ENCODE results near the gene COL7A1. TPM values are rescaled to one million over a fixed set of nuclear protein-coding genes. Genes with fewer than 3 reads are reported as not detected.

The COL7A1 gene
- total RNA-seq, 1 experiment from 2014 or later: 22.9 TPM

GRCh38 chr3:48588230-48588629 is 6.9 kb downstream of the COL7A1 start:
- no peak overlapping the region for H3K14ac ChIP-seq (ENCODE audit: insufficient read depth, low read length)
- H3K79me2 ChIP-seq (ENCODE audit: insufficient read depth, low read length): no peaks in the 10 kb centered on the region
- H3K4ac ChIP-seq (ENCODE audit: low read depth, low read length): no peak overlapping the region
- H2BK20ac ChIP-seq (ENCODE audit: low read depth, low read length, poor library complexity, severe bottlenecking): no peak overlapping the region
- Mint-ChIP-seq H3K9me3 (no peaks in the 10 kb centered on the region), H3K27ac (peak overlapping the region in 2 of 3 experiments; percentile 20 to 49; a peak in 2 of 7 replicates), H3K4me3 (no peak overlapping the region), H3K27me3 (ENCODE audit: low read depth) (peaks cover 4% of the 10 kb centered on the region; the same call in 1 of the 2 replicates), H3K36me3 (ENCODE audit: insufficient read depth in 1 of 3, low read depth in 3 of 3) (peaks cover 0 to 8% (median 0%) of the 10 kb centered on the region in 3 experiments; a peak in 4 of 7 replicates), H3K4me1 (peaks cover 5 to 11% of the 10 kb centered on the region in 2 experiments; a peak in 2 of 4 replicates)
- no peak overlapping the region for H2AFZ ChIP-seq (ENCODE audit: low read length)
- H4K20me1 ChIP-seq (ENCODE audit: control insufficient read depth, insufficient read depth, insufficient read length): no peaks in the 10 kb centered on the region
- peak; percentile 43 for DNase-seq
- H3K4me1 ChIP-seq (ENCODE audit: insufficient read depth, low read length): no peaks in the 10 kb centered on the region
- H2BK12ac ChIP-seq (ENCODE audit: insufficient read length, low read depth, low read length): no peak overlapping the region
- H3K23ac ChIP-seq (ENCODE audit: insufficient read length, low read depth, low read length): no peak overlapping the region
- no peak overlapping the region for H3K4me2 ChIP-seq (ENCODE audit: insufficient read depth, insufficient read length, low read length)
- no peaks in the 10 kb centered on the region for H3K79me1 ChIP-seq (ENCODE audit: insufficient read depth, low read depth, low read length, poor library complexity, severe bottlenecking)
- H3K27me3 ChIP-seq (ENCODE audit: insufficient read depth, low read length): no peaks in the 10 kb centered on the region
- no CpG with 5 or more reads among the region's 15 CpGs for WGBS (ENCODE audit: extremely low coverage, insufficient read length, low lambda C conversion rate)
- H3T11ph ChIP-seq (ENCODE audit: low read length): no peak overlapping the region
- H2BK120ac ChIP-seq (ENCODE audit: low read depth, low read length, poor library complexity, severe bottlenecking): no peak overlapping the region
- no peaks in the 10 kb centered on the region for H3K9me3 ChIP-seq (ENCODE audit: control insufficient read depth, low read depth, low read length)
- no peak overlapping the region for H4K8ac ChIP-seq (replicated peaks; ENCODE audit: insufficient read length, low read depth, low read length)
- H3K23me2 ChIP-seq (ENCODE audit: insufficient read length, low read depth, low read length, poor library complexity, severe bottlenecking): no peaks in the 10 kb centered on the region
- no peak overlapping the region for H3K27ac ChIP-seq (ENCODE audit: insufficient read length, low read depth, low read length)
- H3K18ac ChIP-seq (ENCODE audit: insufficient read length, low read depth, low read length): no peak overlapping the region
- no peak overlapping the region for H2AK5ac ChIP-seq (ENCODE audit: insufficient read length, low read length)
- no peak overlapping the region for H2BK15ac ChIP-seq (ENCODE audit: low read depth, low read length)
- H4K5ac ChIP-seq (ENCODE audit: insufficient read length, low read depth, low read length): no peak overlapping the region
- no peak overlapping the region for H4K91ac ChIP-seq (ENCODE audit: insufficient read length, low read depth, low read length)
- no peak overlapping the region for H3K9ac ChIP-seq (ENCODE audit: extremely low read depth, insufficient read length, low read length)
- TF ChIP-seq, protein P1, sequence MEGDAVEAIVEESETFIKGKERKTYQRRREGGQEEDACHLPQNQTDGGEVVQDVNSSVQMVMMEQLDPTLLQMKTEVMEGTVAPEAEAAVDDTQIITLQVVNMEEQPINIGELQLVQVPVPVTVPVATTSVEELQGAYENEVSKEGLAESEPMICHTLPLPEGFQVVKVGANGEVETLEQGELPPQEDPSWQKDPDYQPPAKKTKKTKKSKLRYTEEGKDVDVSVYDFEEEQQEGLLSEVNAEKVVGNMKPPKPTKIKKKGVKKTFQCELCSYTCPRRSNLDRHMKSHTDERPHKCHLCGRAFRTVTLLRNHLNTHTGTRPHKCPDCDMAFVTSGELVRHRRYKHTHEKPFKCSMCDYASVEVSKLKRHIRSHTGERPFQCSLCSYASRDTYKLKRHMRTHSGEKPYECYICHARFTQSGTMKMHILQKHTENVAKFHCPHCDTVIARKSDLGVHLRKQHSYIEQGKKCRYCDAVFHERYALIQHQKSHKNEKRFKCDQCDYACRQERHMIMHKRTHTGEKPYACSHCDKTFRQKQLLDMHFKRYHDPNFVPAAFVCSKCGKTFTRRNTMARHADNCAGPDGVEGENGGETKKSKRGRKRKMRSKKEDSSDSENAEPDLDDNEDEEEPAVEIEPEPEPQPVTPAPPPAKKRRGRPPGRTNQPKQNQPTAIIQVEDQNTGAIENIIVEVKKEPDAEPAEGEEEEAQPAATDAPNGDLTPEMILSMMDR (conservative IDR thresholded peaks at IDR 0.05): no peak
- no peak overlapping the region for H2BK5ac ChIP-seq (ENCODE audit: insufficient read length, low read length)
- no peak overlapping the region for H3K56ac ChIP-seq (ENCODE audit: insufficient read length, low read depth, low read length)

All from H9 (cell line).